Thyroid gland (tissue), 4 donors: ENCODE results near the gene PLEKHA4.
"Not testable (repeated sequence)": the region's sequence is repeated elsewhere in the genome, so short reads cannot be mapped to it uniquely, and the experiment has no call there.

Experiments used
- POLR2A ChIP-seq, 2 donors: fragments of 450-650 bp; IDR thresholded peaks; one replicate each; pipeline ENCODE4 v1.6.1; 2017; ENCODE audit warnings: antibody characterized with exemption in 2 of 2, mild to moderate bottlenecking in 2 of 2, moderate library complexity in 1 of 2
- TF ChIP-seq, protein P1 (sequence below), 6 experiments: fragments of 200-600 bp in 3 of 6; fragments of 450-650 bp in 3 of 6; sonication (generic) in 3 of 6; IDR thresholded peaks; one replicate each; pipeline ENCODE4 v1.5.1; 2016 to 2019; ENCODE audit warnings: antibody characterized with exemption in 6 of 6, mild to moderate bottlenecking in 2 of 6, inconsistent platforms in 1 of 6, moderate library complexity in 1 of 6

DNA sequence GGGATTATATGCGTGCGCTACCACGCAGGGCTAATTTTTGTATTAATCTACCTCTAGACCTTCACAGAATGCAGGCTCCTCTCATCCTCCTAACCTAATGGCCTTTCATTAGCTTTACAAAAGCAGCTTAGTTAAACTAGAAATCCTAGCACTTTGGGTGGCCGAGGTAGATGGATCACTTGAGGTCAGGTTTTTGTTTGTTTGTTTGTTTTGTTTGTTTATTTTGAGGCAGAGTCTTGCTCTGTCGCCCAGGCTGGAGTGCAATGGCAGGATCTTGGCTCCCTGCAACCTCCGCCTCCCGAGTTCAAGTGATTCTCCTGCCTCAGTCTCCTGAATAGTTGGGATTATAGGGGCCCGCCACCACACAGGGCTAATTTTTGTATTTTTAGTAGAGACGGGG lies 11.3 kb upstream of the PLEKHA4 start:
- TF ChIP-seq, protein P1, sequence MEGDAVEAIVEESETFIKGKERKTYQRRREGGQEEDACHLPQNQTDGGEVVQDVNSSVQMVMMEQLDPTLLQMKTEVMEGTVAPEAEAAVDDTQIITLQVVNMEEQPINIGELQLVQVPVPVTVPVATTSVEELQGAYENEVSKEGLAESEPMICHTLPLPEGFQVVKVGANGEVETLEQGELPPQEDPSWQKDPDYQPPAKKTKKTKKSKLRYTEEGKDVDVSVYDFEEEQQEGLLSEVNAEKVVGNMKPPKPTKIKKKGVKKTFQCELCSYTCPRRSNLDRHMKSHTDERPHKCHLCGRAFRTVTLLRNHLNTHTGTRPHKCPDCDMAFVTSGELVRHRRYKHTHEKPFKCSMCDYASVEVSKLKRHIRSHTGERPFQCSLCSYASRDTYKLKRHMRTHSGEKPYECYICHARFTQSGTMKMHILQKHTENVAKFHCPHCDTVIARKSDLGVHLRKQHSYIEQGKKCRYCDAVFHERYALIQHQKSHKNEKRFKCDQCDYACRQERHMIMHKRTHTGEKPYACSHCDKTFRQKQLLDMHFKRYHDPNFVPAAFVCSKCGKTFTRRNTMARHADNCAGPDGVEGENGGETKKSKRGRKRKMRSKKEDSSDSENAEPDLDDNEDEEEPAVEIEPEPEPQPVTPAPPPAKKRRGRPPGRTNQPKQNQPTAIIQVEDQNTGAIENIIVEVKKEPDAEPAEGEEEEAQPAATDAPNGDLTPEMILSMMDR (IDR thresholded peaks at IDR 0.05) = not testable (repeated sequence)
- TF ChIP-seq POLR2A (IDR thresholded peaks at IDR 0.05) = not testable (repeated sequence)
